Activated CD8-positive, alpha-beta memory T cell treated with anti-CD3 and anti-CD28 coated beads for 48 hours (primary cell): ENCODE measurements around the gene OR9G4.

Source experiments
- DNase-seq, 3 experiments: peaks; one replicate each; pipeline ENCODE4 v3.0.0-alpha.2; 2020; ENCODE audit warnings: low read depth in 2 of 3, low spot score in 2 of 3

The OR9G4 gene

GRCh38 chr11:56748597-56748996 is at the start of gene OR9G4:
OR9G4 (minus strand) TSS chr11:56748697; CDS start chr11:56743766, 4,931 bp downstream.
- DNase-seq: no peak

- no peak for DNase-seq
Observed at GRCh38 chr11:56783448-56784041, 35.0 kb upstream of the OR9G4 start.

DNA sequence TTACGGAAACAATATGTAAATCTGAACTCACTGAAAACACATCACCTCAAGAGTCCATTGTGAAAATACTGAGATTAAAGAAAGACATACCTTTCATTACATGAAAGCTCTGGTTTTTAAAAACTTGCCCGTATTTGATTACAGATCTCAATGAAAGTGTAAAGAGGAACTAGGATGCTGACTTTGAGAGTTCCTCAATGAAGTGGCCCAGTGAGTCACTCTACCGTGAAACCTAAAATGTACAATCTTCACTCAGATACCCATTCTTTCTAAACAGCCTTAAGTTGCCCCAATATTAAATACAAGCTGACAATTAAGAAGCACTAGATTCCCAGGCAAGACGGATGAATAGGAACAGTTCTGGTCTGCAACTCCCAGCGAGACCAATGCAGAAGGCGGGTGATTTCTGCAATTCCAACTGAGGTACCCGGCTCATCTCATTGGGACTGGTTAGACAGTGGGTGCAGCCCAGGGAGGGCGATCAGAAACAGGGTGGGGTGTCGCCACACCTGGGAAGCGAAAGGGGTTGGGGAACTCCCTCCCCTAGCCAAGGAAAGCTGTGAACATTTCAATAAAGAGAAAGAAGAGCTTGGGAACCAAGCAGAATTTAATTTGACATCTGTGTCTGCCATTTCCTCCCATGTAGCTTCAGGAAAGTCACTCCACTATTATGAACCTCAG is 33.8 kb upstream of the OR9G4 start:
- no peak for DNase-seq

DNA sequence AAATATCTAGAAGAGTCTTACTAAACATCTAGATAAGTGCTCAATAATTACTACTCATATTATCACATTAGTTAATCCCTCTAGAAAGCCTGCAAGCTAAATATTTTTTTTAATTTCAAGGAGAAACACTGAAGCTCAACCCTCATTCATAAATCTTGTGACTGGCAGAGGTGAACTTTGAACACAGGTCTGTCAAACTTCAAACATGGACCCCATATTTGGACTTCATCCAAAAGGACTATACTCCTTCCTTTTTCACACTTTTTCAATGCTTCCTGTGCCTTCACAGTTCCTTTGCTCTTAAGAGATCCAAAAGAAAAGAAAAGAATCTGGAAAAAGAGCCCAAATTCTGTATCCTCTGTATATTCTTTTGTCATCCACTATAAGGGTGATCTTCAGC is 28.3 kb upstream of the OR9G4 start:
- no peak for DNase-seq

DNA sequence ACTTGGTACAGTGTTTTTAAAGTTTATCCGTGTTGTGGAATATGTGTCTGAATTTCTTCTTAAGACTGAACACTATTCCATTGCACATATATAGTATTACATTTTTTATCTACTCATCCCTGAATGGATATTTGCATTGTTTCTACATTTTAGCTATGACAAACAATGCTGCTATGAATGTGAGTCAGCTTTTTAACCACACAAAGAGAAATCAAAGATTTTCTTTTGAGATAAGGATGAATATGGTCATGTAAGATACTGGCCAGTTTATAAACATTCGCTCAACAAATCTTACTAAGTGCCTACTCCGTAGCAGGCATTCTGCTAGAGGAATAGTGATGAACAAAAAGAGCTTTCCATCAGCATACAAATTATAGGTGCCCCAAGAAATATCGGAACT is 16.5 kb upstream of the OR9G4 start:
- DNase-seq: no peak

DNA sequence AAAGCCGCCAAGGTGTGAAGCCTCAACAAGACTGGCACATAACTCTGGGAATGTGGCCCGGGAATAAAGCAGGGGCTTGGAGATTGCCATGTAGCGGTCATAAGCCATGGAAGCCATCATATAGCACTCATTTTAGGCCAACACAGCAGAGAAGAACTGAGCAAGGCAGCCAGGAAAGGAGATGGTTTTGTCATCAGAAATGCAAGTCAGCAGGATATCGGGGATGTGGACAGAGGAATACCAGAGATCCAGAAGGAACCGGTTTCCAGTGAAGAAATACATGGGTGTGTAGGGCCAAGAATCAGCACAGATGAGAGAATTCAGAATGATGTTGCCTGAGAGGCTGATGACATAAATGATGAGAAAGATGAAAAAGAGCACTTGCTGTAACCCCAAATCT is 3.0 kb upstream of the OR9G4 start:
- no peak for DNase-seq

DNA sequence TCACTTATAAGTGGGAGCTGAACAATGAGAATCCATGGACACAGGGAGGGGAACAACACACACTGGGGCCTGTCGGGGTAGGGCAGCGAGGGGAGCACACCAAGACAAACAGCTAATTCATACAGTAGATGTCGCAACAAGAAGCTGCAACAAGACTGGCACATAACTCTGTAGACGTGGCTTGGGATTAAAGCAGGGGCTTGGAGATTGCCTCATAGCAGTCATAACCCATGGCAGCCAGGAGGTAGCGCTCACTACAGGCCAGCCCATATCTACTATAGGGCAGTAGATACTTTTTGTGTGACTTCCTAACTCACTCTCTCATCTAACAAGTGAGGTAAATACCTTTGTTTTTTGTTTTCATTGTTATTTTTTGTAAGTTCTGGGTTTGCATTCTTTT is 1.7 kb upstream of the OR9G4 start:
- no peak for DNase-seq

DNA sequence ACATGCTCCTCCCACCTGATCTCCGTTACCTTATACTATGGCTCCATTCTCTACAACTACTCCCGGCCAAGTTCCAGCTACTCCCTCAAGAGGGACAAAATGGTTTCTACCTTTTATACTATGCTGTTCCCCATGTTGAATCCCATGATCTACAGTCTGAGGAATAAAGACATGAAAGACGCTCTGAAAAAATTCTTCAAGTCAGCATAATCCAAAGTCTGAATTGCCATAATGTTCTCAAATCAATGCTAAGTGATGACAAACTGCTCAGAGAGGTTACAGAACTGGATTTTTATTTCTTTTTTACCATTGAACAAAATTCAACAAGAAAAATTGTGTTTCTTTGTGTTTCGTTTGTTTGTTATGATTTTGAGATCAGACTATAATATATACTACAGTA is 7.6 kb downstream of the OR9G4 start:
- no peak for DNase-seq

DNA sequence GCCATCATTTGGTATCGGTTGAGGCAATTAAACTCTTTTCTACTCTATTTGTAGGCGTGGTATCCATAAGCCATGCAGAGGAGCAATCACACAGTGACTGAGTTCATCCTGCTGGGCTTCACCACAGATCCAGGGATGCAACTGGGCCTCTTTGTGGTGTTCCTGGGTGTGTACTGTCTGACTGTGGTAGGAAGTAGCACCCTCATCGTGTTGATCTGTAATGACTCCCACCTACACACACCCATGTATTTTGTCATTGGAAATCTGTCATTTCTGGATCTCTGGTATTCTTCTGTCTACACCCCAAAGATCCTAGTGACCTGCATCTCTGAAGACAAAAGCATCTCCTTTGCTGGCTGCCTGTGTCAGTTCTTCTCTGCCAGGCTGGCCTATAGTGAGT is 8.4 kb downstream of the OR9G4 start:
- DNase-seq: no peak

- DNase-seq: no peak
Observed at GRCh38 chr11:56720513-56720912, 28.0 kb downstream of the OR9G4 start.

DNA sequence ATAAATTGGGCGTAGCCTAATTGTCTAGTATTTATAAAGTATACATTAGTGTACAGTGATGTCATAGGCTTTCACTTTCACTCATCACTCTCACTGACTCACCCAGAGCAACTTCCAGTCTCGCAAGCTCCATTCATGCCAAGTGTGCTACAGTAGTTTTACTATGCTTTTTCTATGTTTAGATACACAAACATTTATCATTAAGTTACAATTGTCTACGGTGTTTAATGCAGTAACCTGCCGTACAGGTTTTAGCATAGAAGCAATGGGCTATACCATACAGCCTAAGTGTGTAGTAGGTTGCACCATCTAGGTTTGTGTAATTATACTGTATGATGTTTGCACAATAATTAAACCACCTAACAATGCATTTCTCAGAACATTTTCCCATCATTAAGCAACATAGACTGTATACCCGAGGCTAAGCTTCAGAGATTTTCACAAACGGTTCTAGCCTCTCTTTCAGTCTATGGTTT is 32.1 kb downstream of the OR9G4 start:
- DNase-seq: no peak

GRCh38 chr11:56714206-56714605 is 34.3 kb downstream of the OR9G4 start:
- DNase-seq: no peak

GRCh38 chr11:56706486-56706885 is 42.0 kb downstream of the OR9G4 start:
- no peak for DNase-seq

GRCh38 chr11:56705784-56706396 is 42.6 kb downstream of the OR9G4 start:
- DNase-seq: no peak

DNA sequence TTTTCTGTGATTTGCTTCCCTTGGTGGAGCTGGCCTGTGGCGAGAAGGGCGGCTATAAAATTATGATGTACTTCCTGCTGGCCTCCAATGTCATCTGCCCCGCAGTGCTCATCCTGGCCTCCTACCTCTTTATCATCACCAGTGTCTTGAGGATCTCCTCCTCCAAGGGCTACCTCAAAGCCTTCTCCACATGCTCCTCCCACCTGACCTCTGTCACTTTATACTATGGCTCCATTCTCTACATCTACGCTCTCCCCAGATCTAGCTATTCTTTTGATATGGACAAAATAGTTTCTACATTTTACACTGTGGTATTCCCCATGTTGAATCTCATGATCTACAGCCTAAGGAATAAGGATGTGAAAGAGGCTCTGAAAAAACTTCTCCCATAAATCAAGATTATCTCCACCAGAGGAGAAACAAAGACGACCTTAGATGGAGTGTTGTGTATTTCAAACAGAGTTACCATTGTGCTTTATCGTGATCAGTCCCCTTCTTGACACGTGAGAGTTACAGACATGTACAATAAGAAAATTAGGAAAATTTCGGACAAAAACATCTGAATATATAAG is 47.5 kb downstream of the OR9G4 start:
- DNase-seq: no peak

DNA sequence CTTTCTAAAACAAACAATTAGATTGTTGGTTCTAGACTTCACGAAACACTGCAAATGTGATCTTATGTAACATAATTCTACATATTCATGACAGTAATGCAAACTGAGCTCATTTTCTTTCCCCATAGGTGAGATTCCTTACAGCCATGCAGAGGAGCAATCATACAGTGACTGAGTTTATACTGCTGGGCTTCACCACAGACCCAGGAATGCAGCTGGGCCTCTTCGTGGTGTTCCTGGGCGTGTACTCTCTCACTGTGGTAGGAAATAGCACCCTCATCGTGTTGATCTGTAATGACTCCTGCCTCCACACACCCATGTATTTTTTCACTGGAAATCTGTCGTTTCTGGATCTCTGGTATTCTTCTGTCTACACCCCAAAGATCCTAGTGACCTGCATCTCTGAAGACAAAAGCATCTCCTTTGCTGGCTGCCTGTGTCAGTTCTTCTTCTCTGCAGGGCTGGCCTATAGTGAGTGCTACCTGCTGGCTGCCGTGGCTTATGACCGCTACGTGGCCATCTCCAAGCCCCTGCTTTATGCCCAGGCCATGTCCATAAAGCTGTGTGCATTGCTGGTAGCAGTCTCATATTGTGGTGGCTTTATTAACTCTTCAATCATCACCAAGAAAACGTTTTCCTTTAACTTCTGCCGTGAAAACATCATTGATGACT is 48.1 kb downstream of the OR9G4 start:
- DNase-seq: no peak

DNA sequence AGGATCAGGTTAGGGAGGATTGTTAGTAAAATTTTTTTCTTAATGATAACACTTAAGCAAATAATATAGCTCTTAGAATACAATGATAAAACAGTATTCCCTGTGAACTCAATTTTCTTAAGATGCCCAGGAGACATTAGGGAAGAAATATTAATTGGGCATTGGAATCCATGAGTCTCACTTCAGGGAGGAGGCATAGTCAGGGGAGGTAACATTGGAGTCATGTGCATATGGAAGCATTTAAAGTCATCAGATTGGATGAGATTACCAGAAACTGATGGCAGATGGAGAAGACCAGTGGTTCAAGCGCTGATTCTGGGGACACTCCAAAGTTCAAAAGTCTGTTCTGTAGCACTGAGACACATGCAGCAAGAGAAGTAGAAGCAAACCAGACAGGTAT is 49.7 kb downstream of the OR9G4 start, which contains the start of gene OR9G1:
TSS of gene OR9G1 (plus strand) at position 301 of the 400 bp plus-strand sequence. CDS start 1,293 bp downstream, outside the sequence.
- DNase-seq: no peak

GRCh38 chr11:56693428-56693827 is 55.1 kb downstream of the OR9G4 start:
- DNase-seq: no peak
